Activated T-cell treated with anti-CD3 and anti-CD28 coated beads, Interleukin-2, amount 50 U/mL, for 4 hours (primary cell): ENCODE results near the gene AKR1C4. TPM values are rescaled to one million over a fixed set of nuclear protein-coding genes. Genes with fewer than 3 reads are reported as not detected.
"Not testable (repeated sequence)": the region's sequence is repeated elsewhere in the genome, so short reads cannot be mapped to it uniquely, and the experiment has no call there.

Source experiments
- ATAC-seq, 2 donors: fragments of 200-7000 bp; cut with Tn5 transposase; one replicate each; pipeline ENCODE4 v1.10.0; 2021
- DNase-seq: peaks from one replicate; pipeline ENCODE4 v3.0.0-alpha.2; 2020
- H3K27me3 Mint-ChIP-seq: one replicate; pipeline ENCODE4 v1.8.0; 2021; ENCODE audit warnings: low read depth, mixed read lengths
- H3K36me3 Mint-ChIP-seq: one replicate; pipeline ENCODE4 v1.8.0; 2022; ENCODE audit warnings: mixed read lengths; ENCODE audit not compliant: insufficient read depth
- H3K4me1 Mint-ChIP-seq: one replicate; pipeline ENCODE4 v1.8.0; 2021; ENCODE audit warnings: low read depth, mixed read lengths
- H3K4me3 Mint-ChIP-seq: one replicate; pipeline ENCODE4 v1.8.0; 2021; ENCODE audit warnings: mild to moderate bottlenecking, moderate library complexity, mixed read lengths
- H3K9me3 Mint-ChIP-seq: one replicate; pipeline ENCODE4 v1.8.0; 2021; ENCODE audit warnings: mixed read lengths
- total RNA-seq, 3 donors: library from RNA; stranded (reverse); gene quantifications; one replicate each; pipeline ENCODE4 v1.2.1, GENCODE V29; 2021

Gene AKR1C4
- total RNA-seq, 3 donors from 2014 or later = 0.15 TPM; not detected in 2

DNA sequence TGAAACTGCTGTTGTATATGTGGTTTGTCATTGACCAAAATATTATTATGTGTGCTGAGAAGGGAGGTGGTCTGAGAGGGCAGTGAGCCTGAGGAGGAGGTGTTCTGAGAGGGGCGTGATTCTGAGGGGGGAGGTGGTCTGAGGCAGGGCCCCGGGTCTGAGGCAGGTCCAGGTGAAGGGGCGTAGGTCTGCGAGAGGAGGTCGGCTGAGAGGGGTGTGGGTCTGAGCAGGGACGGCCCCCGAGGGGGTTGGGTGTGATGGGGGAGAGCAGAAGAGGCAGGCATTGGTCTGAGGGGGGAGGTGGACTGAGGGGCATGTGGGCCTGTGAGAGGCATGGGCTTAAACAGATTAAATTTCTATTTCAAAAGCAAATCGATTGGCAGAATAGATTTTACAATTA is 32.4 kb downstream of the AKR1C4 start:
- Mint-ChIP-seq H3K4me3 (no peak overlapping the region), H3K4me1 (no peaks in the 10 kb centered on the region), H3K36me3 (no peaks in the 10 kb centered on the region), H3K9me3 (no peaks in the 10 kb centered on the region), H3K27me3 (no peaks in the 10 kb centered on the region)
- ATAC-seq (no peak), DNase-seq (no peak)

DNA sequence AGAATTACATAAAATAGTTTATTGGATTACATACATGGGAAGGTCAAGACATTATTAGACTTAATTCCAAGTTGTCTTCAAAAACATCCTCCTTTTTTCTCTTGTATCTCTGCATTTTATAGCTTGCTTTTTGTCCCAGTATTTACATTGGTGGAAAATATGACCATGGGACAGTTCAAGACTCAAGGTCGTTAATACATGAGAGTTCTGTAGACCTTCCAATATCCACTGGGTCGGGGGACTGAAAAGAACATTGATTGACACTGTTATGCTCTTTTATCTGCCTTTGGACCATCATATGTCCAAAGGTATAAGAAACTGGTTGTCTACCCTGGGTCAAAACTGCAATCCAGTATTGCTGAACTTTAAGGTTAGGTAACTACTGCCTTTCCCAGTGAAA is 36.7 kb downstream of the AKR1C4 start:
- DNase-seq = no peak
- no peaks in the 10 kb centered on the region for H3K4me1 Mint-ChIP-seq
- ATAC-seq = no peak
- H3K27me3 Mint-ChIP-seq = peaks cover 4% of the 10 kb centered on the region
- H3K36me3 Mint-ChIP-seq = peaks cover 2% of the 10 kb centered on the region
- no peak overlapping the region for H3K4me3 Mint-ChIP-seq
- H3K9me3 Mint-ChIP-seq = peaks cover 16% of the 10 kb centered on the region

DNA sequence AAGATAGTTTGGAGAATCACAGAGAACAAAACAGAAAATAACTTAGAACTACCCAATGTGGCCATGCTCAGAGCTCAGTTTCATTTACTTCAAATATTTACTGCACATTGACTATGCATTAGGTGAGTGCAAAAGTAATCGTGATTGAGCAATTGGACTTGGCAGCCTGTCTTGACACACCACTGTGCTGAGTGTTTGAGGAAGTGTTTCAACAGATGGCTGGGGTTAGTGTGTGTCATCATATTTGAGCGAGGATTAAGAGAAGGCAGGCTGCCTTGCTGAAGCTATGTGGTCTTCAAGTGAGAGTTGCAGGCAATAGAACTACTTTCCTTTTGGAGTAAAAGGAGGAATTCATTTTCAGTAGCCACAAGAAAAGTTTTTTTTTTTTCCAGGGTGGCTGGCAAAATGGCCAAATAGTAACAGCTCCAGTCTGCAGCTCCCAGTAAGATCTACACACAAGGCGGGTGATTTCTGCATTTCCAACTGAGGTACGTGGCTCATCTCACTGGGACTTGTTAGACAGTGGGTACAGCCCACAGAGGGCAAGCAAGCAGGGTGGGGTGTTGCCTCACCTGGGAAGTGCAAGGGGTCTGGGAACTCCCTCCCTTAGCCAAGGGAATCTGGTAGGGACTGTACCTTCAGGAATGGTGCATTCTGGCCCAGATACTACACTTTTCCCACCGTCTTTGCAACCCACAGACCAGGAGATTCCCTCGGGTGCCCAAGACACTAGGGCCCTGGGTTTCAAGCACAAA is 37.6 kb downstream of the AKR1C4 start:
- no peak for ATAC-seq
- Mint-ChIP-seq H3K9me3 (peaks cover 16% of the 10 kb centered on the region), H3K27me3 (peaks cover 4% of the 10 kb centered on the region), H3K4me3 (no peak overlapping the region), H3K36me3 (peaks cover 2% of the 10 kb centered on the region), H3K4me1 (no peaks in the 10 kb centered on the region)
- no peak for DNase-seq

DNA sequence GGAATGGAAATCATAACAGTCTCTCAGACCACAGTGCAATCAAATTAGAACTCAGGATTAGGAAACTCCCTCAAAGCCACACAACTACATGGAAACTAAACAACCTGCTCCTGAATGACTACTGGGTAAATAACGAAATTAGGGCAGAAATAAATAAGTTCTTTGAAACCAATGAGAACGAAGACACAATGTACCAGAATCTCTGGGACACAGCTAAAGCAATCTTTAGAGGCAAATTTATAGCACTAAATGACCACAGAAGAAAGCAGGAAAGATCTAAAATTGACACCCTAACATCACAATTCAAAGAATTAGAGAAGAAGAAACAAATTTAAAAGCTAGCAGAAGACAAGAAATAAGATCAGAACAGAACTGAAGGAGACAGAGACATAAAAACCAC is 40.9 kb downstream of the AKR1C4 start:
- not testable (repeated sequence) for H3K4me3 Mint-ChIP-seq, H3K27me3 Mint-ChIP-seq, H3K4me1 Mint-ChIP-seq, H3K36me3 Mint-ChIP-seq, DNase-seq, ATAC-seq
- H3K9me3 Mint-ChIP-seq = peaks cover 16% of the 10 kb centered on the region

DNA sequence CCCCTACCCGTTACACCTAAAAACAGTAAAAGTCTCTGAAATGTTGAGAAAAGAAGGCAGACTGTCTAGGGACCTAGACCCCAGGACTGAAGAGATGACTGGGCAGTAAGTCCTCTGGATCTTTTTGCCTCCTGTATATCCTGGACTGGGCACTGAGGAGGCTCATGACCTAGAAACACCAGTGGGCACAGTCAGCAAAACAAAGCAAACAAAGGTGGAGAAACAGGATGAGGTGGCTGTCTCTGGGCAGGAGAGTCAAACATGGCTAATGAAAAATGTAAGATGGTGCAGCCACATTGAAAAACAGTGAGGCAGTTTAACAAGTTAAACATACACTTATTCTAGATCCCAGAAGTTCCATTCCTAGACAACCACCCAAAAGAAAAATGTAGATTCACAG is 45.9 kb downstream of the AKR1C4 start:
- Mint-ChIP-seq H3K4me3 (no peak overlapping the region), H3K27me3 (peaks cover 4% of the 10 kb centered on the region), H3K9me3 (peaks cover 6% of the 10 kb centered on the region), H3K36me3 (no peaks in the 10 kb centered on the region), H3K4me1 (no peaks in the 10 kb centered on the region)
- ATAC-seq (no peak), DNase-seq (no peak)

DNA sequence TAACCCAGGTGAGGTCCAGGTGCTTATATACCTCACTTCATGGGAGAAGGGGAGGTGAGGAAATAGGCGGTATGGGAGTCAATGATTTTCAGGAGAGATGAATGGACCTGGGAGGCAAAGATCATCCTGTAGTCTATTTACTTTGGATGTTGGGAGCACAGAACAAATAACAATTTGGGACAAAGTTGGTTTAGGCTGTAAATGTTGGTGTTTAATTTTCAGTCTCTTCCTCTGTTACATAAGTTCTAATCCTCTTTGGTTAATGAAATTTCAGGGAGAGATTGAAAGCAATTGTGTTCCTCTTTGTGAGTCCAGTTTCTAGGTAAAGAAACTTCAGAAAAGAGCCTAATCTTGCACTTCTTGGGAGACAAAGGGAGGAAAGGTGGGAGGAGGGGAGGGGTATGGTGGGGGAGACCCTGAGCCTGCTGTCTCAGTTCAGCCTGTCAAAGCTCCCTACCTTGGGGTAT is 46.9 kb downstream of the AKR1C4 start:
- no peak overlapping the region for H3K4me3 Mint-ChIP-seq
- ATAC-seq (no peak), DNase-seq (no peak)
- H3K27me3 Mint-ChIP-seq = no peaks in the 10 kb centered on the region
- H3K4me1 Mint-ChIP-seq = no peaks in the 10 kb centered on the region
- no peaks in the 10 kb centered on the region for H3K9me3 Mint-ChIP-seq
- no peaks in the 10 kb centered on the region for H3K36me3 Mint-ChIP-seq

DNA sequence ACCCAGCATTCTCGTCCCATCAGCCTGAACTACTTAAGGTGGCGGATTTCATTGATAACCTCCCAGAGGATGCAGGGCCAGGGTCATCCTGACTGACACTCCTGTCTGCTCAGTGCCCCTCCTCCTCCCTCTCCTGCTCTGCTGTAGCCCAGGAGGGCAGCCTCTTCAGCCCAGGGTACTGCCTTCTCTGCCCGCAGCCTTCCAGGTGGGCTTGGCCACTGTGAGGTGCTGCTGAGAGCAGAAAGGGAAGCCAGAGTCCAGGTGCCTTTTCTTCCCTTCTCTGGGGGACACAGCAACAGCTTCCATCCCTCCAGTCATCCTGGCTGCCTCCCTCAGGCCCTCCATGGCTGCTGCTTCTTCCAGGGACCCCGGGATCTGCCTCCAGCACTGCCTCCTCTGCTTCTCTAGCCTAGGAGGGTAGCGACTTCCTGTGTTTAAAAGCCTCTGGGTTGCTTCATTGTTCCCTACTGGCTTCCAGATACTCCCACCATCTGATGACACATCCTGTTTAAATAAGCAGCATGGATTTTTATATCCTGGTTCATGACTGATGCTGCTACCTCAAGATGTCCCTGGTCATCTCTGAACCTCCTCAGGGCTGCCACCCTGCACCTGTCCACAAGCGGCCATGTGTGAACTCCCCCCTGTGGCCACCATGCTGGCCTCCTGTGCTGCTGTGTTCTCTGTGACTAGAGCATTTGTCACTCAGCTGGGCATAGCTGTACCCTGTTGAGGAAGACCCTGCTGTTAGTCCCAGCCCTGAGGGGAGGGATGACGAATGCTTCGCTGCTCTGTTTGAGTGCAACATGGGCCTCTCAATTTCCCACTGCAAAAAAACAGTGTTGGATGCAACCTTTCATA is 55.8 kb downstream of the AKR1C4 start:
- no peaks in the 10 kb centered on the region for H3K4me1 Mint-ChIP-seq
- DNase-seq = no peak
- no peaks in the 10 kb centered on the region for H3K36me3 Mint-ChIP-seq
- ATAC-seq = no peak
- peaks cover 14% of the 10 kb centered on the region for H3K27me3 Mint-ChIP-seq
- H3K4me3 Mint-ChIP-seq = no peak overlapping the region
- no peaks in the 10 kb centered on the region for H3K9me3 Mint-ChIP-seq

DNA sequence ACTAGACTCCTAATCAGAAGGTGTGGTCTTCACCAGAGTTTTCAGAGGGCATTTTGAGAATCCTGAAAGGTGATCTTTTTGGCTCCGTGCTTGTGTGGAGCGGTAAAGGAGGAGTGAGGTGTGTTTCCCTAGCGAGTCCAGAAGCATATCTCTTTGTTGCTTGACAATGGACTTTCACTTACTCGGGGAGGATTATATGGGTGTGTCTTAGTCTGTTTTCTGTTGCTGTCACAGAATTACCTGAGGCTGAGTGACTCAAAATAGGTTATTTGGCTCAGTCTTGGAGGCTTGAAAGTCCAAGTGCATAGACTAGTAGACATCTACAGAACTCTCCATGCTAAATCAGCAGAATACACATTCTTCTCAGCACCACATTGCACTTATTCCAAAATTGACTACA is 57.9 kb downstream of the AKR1C4 start:
- ATAC-seq (no peak), DNase-seq (no peak)
- Mint-ChIP-seq H3K27me3 (peaks cover 14% of the 10 kb centered on the region), H3K36me3 (no peaks in the 10 kb centered on the region), H3K4me3 (no peak overlapping the region), H3K9me3 (no peaks in the 10 kb centered on the region), H3K4me1 (no peaks in the 10 kb centered on the region)

DNA sequence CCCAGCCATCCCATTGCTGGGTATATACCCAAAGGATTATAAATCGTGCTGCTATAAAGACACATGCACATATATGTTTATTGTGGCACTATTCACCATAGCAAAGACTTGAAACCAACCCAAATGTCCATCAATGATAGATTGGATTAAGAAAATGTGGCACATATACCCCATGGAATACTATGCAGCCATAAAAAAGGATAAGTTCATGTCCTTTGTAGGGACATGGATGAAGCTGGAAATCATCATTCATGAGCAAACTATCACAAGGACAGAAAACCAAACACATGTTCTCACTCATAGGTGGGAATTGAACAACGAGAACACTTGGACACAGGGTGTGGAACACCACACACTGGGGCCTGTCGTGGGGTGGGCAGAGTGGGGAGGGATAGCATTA is 61.1 kb downstream of the AKR1C4 start:
- not testable (repeated sequence) for H3K4me3 Mint-ChIP-seq, H3K36me3 Mint-ChIP-seq, DNase-seq, H3K27me3 Mint-ChIP-seq, H3K4me1 Mint-ChIP-seq, ATAC-seq, H3K9me3 Mint-ChIP-seq

DNA sequence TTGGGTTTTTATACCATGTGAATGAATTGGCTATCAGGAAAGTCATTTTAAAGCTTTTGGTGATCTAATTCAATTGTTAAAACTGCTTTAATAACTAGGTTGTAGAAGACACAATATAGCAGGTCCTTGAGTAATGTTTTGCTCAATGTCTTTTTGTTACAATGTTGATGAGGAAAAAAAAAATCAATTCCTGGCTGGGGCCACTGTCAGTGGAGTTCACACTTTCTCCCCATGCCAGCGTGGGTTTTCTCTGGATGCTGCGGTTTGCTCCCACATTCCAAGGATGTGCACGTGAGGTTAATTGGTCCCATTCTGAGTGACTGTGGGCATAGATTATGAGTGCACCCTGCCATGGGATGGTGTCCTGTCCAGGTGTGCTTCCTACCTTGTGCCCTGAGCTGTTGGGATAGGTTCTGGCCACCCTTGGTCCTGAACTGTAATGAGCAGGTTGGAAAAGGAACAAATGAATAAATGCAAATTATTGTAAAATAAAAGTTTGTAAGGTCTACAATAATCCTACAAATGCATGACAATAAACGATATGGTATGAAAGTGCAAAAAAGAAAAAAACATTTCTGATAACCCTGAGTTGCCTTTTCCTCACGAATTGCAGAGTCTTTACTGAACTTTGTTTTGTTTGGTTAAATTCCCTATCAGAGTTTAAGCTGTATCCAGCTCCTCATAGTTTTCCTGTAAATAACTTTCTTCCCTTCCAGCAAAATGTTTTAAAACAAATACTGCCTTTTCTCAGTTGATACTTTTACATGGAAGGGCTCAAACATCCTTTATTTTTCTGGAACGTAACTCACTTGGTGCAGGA is 62.7 kb downstream of the AKR1C4 start:
- DNase-seq (no peak), ATAC-seq (no peak)
- no peaks in the 10 kb centered on the region for H3K9me3 Mint-ChIP-seq
- H3K36me3 Mint-ChIP-seq = no peaks in the 10 kb centered on the region
- no peak overlapping the region for H3K4me3 Mint-ChIP-seq
- peaks cover 3% of the 10 kb centered on the region for H3K27me3 Mint-ChIP-seq
- no peaks in the 10 kb centered on the region for H3K4me1 Mint-ChIP-seq

DNA sequence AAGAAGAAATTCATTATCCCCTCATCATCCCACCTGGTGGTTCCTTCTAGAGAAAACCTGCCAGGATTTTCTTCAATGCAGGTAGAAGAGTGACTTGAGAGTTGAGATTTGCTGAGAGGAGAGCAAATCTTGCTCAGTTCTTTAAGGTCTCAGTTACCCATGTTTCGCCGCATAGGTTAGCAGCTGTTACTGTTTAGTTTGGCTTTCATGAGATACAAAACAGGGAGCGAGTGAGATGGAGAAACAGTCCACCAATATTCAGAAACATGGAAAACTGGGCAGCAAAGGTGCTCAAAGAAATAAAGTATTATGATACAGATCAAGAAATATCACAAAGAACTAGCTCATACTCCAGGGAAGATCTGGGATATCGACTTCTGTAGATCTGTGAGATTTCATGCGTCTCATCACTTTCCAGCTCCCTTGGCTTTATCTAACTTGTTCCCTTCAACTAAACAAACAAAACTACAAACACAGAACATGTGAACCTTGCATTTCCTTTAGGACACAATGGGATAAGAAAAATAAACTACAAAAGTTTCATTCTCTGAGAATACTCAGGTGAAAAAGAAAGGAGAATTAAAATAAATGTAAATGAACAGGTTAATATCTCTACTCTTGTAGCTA is 63.4 kb downstream of the AKR1C4 start:
- peaks cover 2% of the 10 kb centered on the region for H3K36me3 Mint-ChIP-seq
- no peak overlapping the region for H3K4me3 Mint-ChIP-seq
- no peaks in the 10 kb centered on the region for H3K4me1 Mint-ChIP-seq
- DNase-seq (no peak), ATAC-seq (no peak)
- H3K9me3 Mint-ChIP-seq = no peaks in the 10 kb centered on the region
- H3K27me3 Mint-ChIP-seq = peaks cover 2% of the 10 kb centered on the region

DNA sequence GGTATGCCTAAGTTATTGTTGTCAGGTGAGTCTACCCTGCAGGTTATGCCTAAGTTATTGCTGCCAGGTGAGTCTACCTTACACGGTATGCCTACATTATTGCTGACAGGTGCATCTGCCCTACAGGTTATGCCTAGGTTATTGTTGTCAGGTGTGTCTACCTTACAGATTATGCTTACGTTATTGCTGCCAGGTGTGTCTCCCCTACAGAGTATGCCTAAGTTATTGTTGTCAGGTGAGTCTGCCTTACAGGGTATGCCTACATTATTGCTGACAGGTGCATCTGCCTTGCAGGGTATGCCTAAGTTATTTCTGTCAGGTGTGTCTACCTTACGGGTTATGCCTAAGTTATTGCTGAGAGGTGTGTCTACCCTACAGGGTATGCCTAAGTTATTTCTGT is 64.2 kb downstream of the AKR1C4 start:
- Mint-ChIP-seq H3K27me3 (peaks cover 4% of the 10 kb centered on the region), H3K36me3 (peaks cover 2% of the 10 kb centered on the region), H3K4me3 (no peak overlapping the region), H3K9me3 (peaks cover 3% of the 10 kb centered on the region), H3K4me1 (no peaks in the 10 kb centered on the region)
- ATAC-seq = no peak
- DNase-seq = no peak

DNA sequence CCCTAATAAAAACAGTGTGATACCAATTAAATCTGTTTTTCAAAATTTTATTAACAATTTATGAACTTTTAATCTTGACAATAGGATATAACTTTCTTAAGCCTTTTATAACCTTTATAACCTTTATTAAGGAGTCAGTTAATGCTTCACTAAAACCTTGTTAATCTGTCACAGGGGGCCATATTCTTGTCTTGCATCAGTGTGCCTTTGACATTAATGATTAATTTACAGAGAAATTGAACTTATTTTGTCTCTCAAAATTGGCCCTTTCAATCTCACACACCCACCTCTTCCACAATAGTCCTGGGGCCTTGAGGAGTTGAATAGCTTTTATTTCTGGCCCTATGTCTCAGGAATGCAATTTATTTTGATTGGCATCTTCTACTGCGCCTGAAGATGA is 68.5 kb downstream of the AKR1C4 start:
- peaks cover 3% of the 10 kb centered on the region for H3K27me3 Mint-ChIP-seq
- H3K4me1 Mint-ChIP-seq = no peaks in the 10 kb centered on the region
- no peak for ATAC-seq
- H3K36me3 Mint-ChIP-seq = peaks cover 2% of the 10 kb centered on the region
- no peak overlapping the region for H3K4me3 Mint-ChIP-seq
- peaks cover 7% of the 10 kb centered on the region for H3K9me3 Mint-ChIP-seq
- no peak for DNase-seq

DNA sequence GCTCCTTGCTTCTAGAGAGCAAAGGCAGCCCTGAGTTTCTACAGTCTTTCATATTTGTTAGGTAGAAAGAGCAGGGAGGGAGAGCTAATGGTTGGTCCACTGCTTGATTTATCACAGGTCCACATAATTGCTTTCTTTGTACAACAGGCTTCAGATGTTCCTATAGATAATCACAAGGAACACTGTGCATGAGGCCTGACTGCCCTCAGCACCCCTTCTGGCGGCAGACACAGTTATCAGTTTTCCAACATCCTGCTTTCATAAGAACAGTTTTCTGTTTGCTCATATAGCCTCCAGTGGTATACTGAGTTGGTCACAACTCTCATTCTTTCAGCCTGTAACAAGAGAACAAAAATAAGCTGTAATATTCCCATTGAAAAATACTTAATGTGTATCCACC is 69.7 kb downstream of the AKR1C4 start:
- Mint-ChIP-seq H3K27me3 (peaks cover 3% of the 10 kb centered on the region), H3K36me3 (peaks cover 2% of the 10 kb centered on the region), H3K9me3 (peaks cover 7% of the 10 kb centered on the region), H3K4me1 (no peaks in the 10 kb centered on the region), H3K4me3 (no peak overlapping the region)
- DNase-seq (no peak), ATAC-seq (no peak)
